Cerebellar cortex (tissue), 1 donor: ENCODE measurements around the gene NLRP1.

Experiments used
- DNase-seq: peaks from one replicate; pipeline ENCODE4 v3.0.0-alpha.2; 2015; ENCODE audit warnings: low spot score

NLRP1 gene

DNA sequence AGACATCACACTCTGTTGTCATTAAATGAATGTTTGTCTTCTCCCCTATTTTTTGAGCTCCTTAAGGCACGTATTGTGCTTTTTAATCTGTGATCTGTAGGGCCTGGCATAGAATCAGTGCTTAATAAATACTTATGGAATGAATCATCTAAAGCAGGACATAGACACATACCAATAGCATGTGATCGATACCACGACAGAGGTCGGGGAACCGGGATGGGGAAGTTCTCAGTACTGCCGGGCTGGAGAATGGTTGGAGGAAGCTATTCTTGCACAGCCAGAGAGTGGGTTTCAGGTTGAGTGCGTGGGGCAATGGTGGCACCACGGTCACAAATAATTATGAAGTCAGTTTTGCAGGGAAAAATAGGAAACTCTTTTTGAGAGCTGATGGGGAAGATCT lies 26.8 kb downstream of the NLRP1 start:
- DNase-seq = no peak

DNA sequence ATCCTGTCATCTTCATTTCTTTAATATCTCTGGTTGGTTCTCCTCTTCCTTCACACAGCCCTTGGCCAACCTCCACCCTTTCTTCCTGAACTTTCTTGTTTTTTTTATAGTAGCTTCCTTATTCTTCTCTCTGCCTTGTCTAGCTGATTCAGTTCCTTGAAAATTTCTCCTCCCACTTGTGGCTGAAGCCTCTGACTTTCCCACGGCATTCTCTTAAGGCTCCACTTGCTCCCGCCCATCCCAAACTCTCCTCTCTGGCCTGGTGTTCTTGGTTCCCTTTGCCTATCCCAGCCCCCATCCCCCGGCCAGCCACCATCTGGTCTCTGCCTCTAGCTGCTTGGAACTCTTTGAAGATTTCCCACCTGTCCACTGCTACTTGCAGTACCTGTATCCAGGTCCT lies 29.1 kb downstream of the NLRP1 start:
- no peak for DNase-seq

DNA sequence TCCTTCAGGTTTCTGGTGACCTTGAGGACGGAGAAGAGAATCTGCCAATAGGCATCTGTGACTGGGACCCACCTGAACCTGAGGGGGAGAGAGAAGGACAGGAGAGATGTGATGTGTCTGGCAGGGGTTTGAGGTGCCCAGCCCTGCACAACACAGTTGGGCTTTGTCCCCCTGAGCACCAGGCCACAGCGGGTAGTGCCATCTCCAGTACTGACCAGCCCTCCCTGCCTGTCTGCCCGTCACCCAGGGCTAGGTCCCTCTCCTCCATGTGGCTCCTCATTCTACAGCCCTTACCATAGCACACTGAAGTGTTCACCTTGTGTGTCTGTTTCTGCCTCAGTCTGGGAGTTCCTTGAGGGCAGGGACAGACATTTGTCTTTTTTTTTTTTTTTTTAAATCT lies 30.8 kb downstream of the NLRP1 start:
- DNase-seq = no peak

DNA sequence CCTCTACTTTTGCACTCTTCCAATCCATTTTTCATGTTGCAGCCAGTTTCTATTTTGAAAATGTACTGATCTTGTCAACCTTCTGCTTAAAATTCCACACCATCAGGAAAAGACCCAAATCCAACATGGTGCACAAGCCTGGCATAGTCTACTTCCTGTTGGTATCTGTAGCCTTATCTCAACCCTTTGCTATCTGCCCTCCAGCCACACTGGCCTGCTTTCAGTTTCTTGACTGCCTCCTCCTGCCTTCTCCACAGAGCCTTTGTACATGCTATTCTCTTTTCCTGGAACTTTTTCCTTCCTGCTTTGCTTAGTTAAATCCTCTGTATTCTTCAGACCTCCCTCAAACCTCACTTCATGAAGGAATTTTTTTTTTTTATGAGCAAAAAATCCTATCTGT lies 31.5 kb downstream of the NLRP1 start:
- DNase-seq = no peak

DNA sequence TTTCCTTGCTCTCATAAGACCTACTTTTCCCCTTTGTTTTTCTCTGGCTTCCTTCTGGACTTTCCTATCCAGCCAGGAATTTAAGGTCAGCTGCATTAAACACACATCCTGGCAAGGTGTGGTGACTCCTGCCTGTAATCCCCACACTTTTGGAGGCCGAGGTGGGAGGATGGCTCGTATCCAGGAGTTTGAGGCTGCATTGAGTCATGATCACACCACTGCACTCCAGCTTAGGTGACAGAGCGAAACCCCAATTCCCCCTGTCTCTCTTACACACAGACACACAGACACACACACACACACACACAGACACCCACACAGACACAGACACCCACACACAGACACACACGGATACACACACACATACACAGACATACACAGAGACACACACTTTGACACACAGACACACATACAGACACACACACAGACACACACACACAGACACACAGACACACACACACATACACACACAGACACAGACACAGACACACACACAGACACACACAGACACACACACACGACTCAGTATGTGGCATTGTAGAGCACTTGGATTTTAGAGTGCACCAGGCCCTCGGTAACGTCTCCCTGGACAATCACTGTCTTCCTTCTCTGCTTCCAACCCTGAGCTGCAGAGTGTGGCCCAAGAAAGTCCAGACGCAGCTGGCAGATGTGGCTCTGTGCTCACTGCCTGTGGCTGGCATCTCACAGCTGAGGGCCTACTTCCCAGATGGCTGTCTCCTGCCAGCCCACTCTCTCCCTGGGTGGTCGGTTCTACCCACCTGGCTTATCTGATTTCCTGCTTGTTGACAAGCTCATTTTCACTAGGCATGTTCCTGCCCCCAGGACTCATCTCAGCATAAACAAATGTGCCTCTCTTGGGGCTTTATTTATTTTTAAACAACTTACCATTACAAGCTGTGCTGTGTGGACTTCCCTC lies 39.0 kb downstream of the NLRP1 start:
- DNase-seq = no peak

DNA sequence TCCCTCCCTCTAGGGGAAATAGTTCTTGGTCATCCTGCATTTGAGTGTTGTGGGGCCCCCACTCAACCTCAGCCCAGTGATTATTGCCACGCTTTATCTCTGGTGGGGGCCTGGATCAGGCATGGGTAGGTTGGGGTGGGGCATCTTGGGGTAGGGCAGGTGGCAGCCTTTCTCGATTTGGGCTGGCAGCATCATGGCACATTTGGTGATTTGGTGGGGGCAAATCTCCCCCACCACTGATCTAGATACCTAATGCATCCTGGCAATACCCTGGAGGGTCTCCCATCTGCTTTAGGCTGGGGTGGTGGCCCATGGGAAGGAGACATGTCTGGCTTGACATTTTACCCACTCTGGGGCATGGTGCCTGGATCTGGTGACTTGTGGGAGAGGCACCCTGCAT lies 40.2 kb downstream of the NLRP1 start:
- DNase-seq = no peak

DNA sequence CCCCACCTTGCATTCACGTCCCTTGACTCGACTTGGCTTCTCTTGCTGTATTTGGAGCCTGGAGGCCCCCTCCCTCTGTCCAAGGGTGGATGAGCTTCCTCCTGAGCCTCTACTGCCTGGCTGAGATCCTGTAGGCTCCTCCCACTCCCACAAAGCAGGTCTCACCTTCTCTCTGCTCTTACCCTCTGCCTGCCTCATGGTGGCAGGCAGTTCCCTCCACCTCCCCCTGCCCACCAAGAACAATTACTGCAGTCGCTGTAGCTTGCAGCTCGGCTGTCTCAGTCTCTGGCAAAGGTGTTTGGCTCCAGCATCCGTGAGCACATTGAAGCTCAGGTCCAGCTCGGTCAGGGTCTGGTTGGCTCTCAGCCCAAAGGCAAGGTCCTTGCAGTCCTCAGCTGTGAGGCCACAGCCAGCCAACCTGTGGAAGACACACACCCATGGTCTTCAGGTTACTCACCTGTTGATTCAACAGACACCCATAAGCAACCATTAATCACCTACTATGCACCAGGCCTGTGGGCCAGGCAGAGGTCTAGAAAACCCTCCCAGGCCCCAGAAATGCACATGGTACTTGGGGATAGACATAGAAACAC lies 42.6 kb downstream of the NLRP1 start:
- no peak for DNase-seq

DNA sequence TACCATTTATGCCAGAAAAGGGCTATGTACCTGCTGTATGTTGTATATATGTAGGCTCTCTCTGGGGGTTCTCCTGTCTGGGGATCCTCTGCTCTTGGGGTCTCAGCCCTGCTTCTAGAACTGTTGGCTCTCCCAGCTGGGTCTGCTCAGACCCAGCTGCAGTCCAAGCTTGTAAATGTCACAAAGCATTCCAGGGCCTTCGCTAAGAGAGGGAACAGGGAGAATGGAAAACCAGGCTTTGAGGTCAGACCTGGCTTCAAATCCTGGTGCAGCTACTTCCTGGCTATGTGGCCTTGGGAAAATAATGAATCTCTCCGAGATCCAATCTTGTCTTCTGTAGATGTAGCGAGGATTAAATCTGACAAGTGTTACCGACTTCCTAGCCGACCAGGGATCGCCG lies 44.0 kb downstream of the NLRP1 start:
- no peak for DNase-seq

DNA sequence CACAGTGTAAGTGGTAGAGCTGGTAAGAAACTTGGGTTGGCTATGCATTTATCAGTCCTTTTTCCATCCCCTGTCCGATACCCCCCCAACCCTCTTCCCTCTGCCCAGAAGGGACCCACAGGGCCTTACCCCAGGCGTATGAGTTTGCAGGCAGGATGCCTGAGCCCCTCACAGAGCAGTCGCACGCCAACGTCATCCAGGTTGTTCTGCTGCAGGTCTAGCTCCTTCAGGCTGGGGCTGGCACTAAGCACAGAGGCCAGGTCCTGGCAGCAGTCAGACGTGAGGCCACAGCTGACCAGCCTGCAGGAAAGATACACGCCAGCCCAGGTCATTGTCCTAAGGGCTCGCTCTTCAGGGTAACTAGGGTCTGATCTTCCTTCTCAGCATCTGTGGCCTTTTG lies 45.0 kb downstream of the NLRP1 start:
- no peak for DNase-seq

DNA sequence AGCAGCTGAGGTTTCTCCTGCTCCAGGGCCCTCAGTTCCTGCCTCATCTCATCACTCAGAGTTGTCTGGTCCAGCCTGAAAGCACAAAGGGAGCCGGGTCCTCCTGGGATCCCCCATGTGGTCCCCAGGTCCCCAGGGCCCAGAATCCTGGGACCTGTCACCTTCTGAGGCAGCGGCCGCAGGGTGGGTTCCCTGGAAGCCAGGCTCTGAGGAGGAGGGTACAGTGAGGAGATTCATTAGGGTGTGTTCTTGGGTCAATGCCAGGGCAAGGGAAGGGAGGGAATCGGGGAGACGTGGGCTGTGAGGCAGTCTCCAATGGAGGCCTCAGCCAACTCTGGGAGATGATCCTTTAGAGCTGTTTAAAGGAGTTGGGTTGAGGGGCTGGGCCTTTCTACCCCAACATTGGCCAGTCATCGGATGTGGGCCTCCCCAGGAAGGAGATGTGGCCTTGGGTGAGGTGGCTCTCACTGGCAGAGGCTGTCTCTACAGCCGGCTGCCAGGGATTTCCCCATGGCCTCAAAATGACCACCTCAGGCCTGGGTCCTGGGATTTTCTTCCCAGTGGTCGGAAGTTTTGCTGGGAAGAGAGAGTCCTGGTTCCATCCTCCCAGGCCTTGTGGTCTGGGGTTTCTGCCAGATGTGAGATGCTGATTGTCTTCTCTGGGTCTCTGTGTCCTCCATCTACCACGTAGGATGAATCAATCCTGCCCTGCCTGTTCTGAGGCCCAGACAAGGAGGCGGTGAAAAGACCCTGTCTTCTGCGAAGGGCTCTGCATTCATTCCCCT lies 47.3 kb downstream of the NLRP1 start:
- DNase-seq = no peak

DNA sequence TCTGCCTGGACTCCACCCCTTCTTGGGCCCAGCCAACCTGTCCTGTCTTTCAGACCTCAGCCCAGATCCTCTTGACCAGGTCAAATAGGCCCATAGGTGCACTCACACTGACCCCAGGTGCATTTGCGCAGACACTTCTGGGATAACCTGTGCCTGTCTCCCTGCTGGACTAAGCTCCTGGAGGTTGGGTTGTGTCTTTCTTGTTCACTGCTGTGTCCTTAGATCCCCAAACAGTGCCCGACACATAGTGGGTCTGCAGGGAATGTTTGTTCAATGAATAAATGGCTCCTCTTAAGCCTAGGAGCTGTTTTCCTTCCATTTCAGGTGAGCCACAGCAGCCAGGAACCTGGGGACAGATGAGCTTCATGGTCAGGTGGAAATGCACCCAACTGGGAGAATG lies 48.9 kb downstream of the NLRP1 start:
- DNase-seq = no peak

DNA sequence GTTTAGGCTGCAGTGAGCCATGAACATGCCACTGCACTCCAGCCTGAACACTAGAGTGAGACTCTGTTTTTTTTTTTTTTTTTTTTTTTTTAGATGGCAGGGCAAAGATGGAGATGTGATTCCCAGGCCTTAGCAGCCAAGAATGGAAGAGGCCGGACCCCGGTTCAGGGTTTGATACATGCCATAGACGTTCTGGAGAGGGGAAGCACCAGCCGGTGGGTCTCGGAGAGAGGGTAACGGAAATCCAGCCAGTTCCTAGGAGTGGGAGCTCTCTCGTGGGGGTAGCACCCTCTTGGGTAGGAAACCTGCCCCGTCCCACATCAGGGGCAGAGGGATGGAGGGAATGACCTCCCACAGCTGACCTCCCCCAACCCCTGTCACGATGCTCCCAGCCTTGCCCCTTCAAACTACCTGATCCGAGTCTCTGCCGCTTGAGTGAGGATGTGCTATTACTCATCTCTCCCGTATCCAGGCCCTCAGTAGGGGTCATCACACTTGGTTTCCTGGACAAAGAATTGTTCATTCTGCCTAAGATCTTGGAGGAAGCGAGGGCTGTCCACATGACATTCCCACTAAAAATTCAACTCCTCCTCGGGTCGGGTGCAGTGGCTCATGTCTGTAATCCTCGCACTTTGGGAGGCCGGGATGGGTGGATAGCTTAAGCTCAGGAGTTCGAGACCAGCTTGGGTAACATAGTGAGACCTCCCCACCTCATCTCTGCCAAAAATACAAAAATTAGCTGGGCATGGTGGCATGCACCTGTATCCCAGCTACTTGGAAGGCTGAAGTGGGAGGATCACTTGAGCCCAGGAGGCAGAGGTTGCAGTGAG lies 50.6 kb downstream of the NLRP1 start:
- no peak for DNase-seq

DNA sequence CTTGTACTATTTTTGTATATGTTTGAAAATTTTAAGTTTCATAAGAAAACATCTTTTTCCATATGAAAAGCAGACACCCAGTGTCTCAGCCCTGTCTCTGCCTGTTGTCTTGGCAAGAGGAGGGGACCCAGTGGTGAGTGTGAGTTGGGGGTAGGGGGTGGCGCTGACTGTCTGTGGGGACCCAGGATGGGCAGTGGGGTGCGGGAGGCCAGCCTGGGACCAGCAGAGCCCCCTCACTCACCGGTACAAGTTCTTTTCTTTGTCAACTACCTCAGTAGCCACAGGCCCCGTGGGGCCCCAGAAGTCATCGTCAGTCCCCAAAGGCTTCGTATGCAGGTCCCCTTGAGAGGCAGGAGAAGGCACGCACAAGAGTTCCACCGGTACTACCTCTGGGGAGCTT lies 51.7 kb downstream of the NLRP1 start:
- DNase-seq = no peak

DNA sequence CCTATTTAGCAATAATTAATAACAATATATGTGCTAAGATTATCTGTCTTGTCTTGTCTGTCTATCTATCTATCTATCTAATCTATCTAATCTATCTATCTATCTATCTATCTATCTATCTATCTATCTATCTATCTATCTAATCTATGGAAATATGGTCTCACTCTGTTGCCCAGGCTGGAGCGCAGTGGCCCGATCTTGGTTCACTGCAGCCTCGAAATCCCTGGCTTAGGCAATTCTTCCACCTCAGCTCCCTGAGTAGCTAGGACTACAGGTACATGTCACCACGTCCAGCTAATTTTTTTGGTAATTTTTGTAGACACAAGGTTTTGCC lies 53.3 kb downstream of the NLRP1 start:
- DNase-seq = no peak

DNA sequence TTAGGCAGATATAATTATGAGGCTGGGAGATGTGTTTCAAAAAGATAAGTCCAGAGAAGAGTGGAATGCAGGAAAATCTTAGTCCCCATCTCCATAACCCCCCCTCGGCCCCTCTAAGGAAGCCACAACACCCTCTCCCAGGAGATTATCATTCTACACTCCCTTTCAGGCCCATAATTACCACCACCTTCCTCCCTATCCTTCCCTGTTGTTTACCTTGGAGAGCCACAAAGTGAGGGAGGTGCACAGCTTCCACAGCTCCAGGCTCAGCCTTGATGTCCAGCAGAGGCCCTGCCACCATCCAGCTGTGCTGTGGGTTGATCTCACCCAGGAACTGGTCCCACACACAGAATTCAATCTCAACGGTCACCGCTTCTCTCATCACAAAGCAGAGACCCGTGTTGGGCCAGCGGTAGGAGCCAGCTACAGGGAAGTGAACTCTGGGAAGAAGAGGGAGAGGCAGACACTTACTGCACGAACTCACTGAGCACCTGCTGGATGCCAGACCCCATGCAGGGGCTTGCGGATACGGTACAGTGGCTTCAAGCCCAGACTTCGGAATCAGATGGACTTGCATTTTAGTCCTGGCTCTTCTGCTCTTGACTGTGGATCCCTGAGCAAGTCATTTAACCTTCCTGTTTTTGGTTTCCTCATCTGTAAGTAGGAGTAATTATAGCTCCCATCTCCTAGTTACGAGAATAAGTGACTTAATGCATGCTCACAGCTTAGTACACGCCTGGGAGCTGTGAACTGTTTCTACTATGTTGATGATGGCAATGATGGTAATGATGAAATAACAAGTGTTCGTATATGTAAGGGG lies 53.8 kb downstream of the NLRP1 start:
- DNase-seq = no peak

DNA sequence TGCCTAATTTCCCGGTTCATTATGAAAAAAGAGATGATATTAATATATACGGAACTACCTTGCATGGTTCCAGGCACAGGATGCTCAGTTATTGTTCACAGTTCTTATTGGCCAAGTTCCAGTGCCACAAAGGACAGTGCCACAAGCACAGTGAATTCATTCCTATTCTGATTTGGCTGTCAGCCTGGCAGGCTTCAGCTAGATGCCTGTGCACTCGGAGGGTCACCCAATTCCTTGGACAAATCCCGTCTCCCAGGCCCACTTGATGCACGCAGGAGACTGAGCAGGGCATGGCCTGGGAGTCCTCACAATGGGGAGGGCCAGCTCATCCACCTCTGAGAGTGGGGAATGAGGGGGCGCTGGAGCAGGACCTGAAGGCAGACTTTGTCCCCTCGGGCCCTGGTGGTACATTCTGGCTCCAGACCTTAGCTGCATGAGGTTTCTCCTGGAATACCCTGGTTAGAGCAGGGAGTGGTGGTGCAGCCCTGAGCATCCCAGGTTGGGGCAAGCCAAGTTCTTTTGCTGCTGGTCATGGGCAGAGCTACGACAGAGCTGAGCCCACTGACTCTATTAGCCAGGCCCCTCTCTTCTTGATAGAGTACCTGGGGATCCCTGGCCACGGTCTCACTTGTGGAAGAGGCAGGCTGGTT lies 56.6 kb downstream of the NLRP1 start:
- no peak for DNase-seq

DNA sequence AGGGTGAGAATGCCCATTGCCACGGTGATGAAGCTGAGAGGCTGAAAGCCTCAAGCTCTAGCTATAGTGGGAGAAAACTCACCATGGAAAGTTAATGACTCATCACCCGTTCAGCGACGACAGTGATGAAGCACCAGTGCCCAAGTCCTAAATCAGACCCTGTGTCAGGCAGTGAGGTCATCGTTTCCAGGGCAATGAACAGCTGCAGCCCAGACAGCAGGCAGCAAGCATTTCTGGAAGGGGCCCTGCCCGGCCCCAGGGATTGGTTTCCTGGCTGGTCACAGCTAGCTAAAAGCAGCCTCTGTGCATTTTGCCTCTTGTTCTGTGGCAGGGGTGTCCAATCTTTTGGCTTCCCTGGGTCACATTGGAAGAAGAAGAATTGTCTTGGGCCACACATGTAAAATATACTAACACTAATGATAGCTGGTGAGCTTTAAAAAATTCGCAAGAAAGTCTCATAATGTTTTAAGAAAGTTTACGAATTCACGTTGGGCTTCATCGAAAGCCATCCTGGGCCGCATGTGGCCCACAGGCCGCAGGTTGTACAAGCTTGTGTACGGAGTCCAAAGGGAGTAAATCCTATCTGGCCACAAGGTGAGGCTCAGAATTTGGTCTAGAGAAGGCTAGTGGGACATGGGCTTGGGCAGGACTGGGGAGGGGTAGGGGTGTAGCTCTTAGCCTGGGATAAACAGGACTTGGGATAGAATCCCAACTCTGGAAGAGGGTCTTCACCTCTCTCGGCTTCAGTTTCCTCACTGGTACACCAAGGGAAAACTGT lies 57.3 kb downstream of the NLRP1 start:
- DNase-seq = no peak

DNA sequence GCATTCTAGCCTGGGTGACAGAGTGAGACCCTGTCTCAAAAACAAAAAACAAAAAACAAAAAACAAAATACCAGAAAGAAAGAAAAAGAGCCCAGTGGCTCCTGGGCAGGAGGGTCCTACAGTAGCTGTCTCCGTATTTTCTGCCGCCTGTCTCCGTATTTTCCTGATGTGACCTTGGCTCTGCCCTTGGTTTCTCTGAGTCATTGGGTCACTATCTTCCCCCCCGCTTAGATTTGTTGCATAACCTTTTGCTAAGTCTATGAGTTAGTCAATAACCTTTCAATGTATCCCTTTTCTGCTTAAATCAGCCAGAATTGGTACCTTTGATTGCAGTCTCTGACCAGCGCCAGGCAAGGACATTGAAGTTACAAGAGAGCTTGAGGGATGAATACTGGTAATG lies 61.1 kb downstream of the NLRP1 start:
- no peak for DNase-seq

DNA sequence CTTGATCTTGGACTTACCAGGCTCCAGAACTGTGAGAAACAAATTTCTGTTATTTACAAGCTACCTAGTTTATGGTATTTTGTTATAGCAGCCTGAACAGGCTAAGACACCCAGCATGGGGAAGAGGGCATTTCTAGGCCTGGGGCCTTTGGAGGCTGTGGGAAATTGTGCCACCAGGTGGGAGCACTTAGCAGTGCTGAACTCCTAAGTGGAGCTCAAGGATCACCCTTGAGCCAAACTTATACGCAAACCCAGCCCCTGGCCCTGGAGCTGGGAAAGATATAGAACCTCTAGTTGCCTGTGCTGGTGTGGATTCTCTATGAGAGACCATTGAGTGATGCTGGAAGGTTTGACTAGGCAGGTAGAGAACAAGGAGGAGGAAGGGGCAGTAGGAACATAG lies 61.8 kb downstream of the NLRP1 start:
- DNase-seq = no peak
